Heart right ventricle (tissue), 16 donors: ENCODE results near the gene ADAMTS17. TPM values are rescaled to one million over a fixed set of nuclear protein-coding genes. Genes with fewer than 3 reads are reported as not detected.

Source experiments
- ATAC-seq, 8 donors: fragments of 200-7000 bp; cut with Tn5 transposase; one replicate each; pipeline ENCODE4 v1.9.1; 2020; ENCODE audit warnings: mild to moderate bottlenecking in 8 of 8, moderate library complexity in 8 of 8, moderate number of reproducible peaks in 1 of 8
- DNase-seq, 2 donors: peaks; one replicate each; pipeline ENCODE4 v3.0.0-alpha.2; 2020
- H3K27ac ChIP-seq, 10 donors: fragments of 200-600 bp; sonication (generic) in 2 of 10; one replicate each; pipeline versions ENCODE4 v1.5.0 to v1.8.0; 2020 to 2022; ENCODE audit warnings: mild to moderate bottlenecking in 3 of 10
- H3K27me3 ChIP-seq, 7 donors: fragments of 200-600 bp; one replicate each; pipeline ENCODE4 v1.8.0; 2021 to 2022; ENCODE audit warnings: mild to moderate bottlenecking in 2 of 7
- H3K36me3 ChIP-seq, 9 donors: fragments of 200-600 bp; sonication (generic) in 1 of 9; one replicate each; pipeline versions ENCODE4 v1.5.0 to v1.8.0; 2020 to 2022; ENCODE audit warnings: mild to moderate bottlenecking in 2 of 9
- H3K4me1 ChIP-seq, 9 donors: fragments of 200-600 bp; sonication (generic) in 1 of 9; one replicate each; pipeline versions ENCODE4 v1.5.0 to v1.8.0; 2020 to 2022; ENCODE audit warnings: mild to moderate bottlenecking in 4 of 9
- H3K4me3 ChIP-seq, 10 donors: fragments of 200-600 bp; sonication (generic) in 2 of 10; one replicate each; pipeline versions ENCODE4 v1.5.0 to v1.8.0; 2020 to 2022; ENCODE audit warnings: mild to moderate bottlenecking in 7 of 10, moderate library complexity in 2 of 10
- H3K9me3 ChIP-seq, 11 donors: fragments of 200-600 bp in 10 of 11; sonication (generic) in 2 of 11; one replicate each; pipeline versions ENCODE4 v1.5.0 to v1.8.0; 2013 to 2022; ENCODE audit warnings: mild to moderate bottlenecking in 2 of 11, control low read depth in 1 of 11, moderate library complexity in 1 of 11
- CTCF ChIP-seq, 9 donors: fragments of 200-600 bp; sonication (generic) in 2 of 9; IDR thresholded peaks; one replicate each; pipeline versions ENCODE4 v1.5.0 to v1.8.0; 2021 to 2022; ENCODE audit warnings: antibody characterized with exemption in 9 of 9, mild to moderate bottlenecking in 5 of 9, moderate library complexity in 1 of 9
- WGBS, 2 donors: extraction: QIAGEN DNeasy Blood & Tissue Kit; methylation state at CpG; one replicate each; pipeline ENCODE4 v1.1.7; 2013; ENCODE audit warnings: inconsistent platforms in 1 of 2; 5-methylcytosine and 5-hydroxymethylcytosine counted together
- intact Hi-C, 10 donors: fragments of 100-400 bp; cut with DNase I; formaldehyde crosslinking; loops; one replicate each; pipeline versions ENCODE4 v1.11.1 to v1.14.2; 2022
- polyA plus RNA-seq, 2 donors: library from polyadenylated mRNA; stranded (reverse); fragments of 200-250 nt; gene quantifications; one replicate each; pipeline ENCODE4 v1.2.3, GENCODE V29; 2013
- total RNA-seq, 10 donors: library from RNA; stranded (reverse); fragmentation: NEBNext Ultra II Directional in 3 of 10; extraction: Animal tissue kit (Norgen Biotek cat#: 25700) in 3 of 10; gene quantifications; one replicate each; pipeline versions ENCODE4 v1.2.1 to v1.2.4, GENCODE V29; 2021 to 2023
- donor health status: Arrhythmogenic right ventricular cardiomyopathy.
- donor health status: ischemic (EF 13 %, LVEDD 7.1; RV severe dilation, severe dysfunction).
- donor health status: healthy with polysubstance abuse.
- donor health status: DM: no; HTN: yes; CAD: no.
- donor health status: DM: no; HTN: no; CAD: no.
- donor health status: ischemic (EF 25% LVEDD 6.9; RV normal size, moderate dysfunction).
- donor health status: ischemic (EF 25% LVEDD 5.7; RV mildly dilated, moderate dysfunction).
- donor health status: healthy.
- donor health status: DM: yes; HTN: yes; CAD: no.
- donor health status: Ischemic cardiomyopathy.
- donor health status: ischemic (EF 35%, LVEDD 5.7; RV mildly dilated, moderate dysfunction).
- donor health status: nonischemic (EF 11% LVEDD 7.7; RV severe dilation, severe dysfunction).
- donor health status: DM: yes; HTN: yes; CAD: no.
- donor health status: PGD.
- donor health status: ischemic (EF 29% LVEDD 5.4; RV normal size, mild dysfunction).
- donor health status: nonischemic (EF 23%, LVEDD 6.1; RV moderate dilation, normal function).

Gene ADAMTS17
- total and polyA plus RNA-seq, 12 donors: 0.47 to 5.0 (median 1.2) TPM

- Histone ChIP-seq H3K27ac (no peak overlapping the region), H3K4me3 (no peak overlapping the region), H3K4me1 (peaks cover 0 to 18% (median 0%) of the 10 kb centered on the region in 9 donors), H3K36me3 (no peaks in the 10 kb centered on the region), H3K27me3 (no peaks in the 10 kb centered on the region), H3K9me3 (no peaks in the 10 kb centered on the region)
- TF ChIP-seq CTCF (IDR thresholded peaks at IDR 0.05): no peak
- WGBS, 2 donors: 90 to 92% methylated on average over 7 of the region's 7 CpGs
- intact Hi-C loops: no loop called here
- DNase-seq (no peak), ATAC-seq (no peak)
Measured at GRCh38 chr15:100017140-100017539, 324.6 kb downstream of the ADAMTS17 start.

- H3K4me3 ChIP-seq: no peak overlapping the region
- no peak for DNase-seq
- ATAC-seq: no peak
- whole genome bisulfite sequencing, 2 donors: 84 to 88% methylated on average over 3 of the region's 3 CpGs
- peaks cover 0 to 3% (median 0%) of the 10 kb centered on the region in 11 donors for H3K9me3 ChIP-seq
- intact Hi-C loops: no loop called here
- TF ChIP-seq CTCF (IDR thresholded peaks at IDR 0.05): no peak
- H3K27me3 ChIP-seq: no peaks in the 10 kb centered on the region
- H3K36me3 ChIP-seq: no peaks in the 10 kb centered on the region
- peaks cover 0 to 13% (median 0%) of the 10 kb centered on the region in 9 donors for H3K4me1 ChIP-seq
- no peak overlapping the region for H3K27ac ChIP-seq
Measured at GRCh38 chr15:100016632-100017031, 325.1 kb downstream of the ADAMTS17 start.

- no peak for TF ChIP-seq CTCF (IDR thresholded peaks at IDR 0.05)
- DNase-seq (no peak), ATAC-seq (no peak)
- 70% methylated on average over 1 of the region's 1 CpG for WGBS, 2 donors
- Histone ChIP-seq H3K36me3 (no peaks in the 10 kb centered on the region), H3K4me1 (no peaks in the 10 kb centered on the region), H3K27ac (no peak overlapping the region), H3K4me3 (no peak overlapping the region), H3K27me3 (no peaks in the 10 kb centered on the region), H3K9me3 (peaks cover 0 to 6% (median 0%) of the 10 kb centered on the region in 11 donors)
- intact Hi-C loops: no loop called here
Measured at GRCh38 chr15:100011235-100011634, 330.5 kb downstream of the ADAMTS17 start.

- 93 to 96% methylated on average over 7 of the region's 7 CpGs for WGBS, 2 donors
- intact Hi-C loops: no loop called here
- Histone ChIP-seq H3K9me3 (peaks cover 0 to 6% (median 0%) of the 10 kb centered on the region in 11 donors), H3K27me3 (no peaks in the 10 kb centered on the region), H3K4me1 (no peaks in the 10 kb centered on the region), H3K36me3 (no peaks in the 10 kb centered on the region), H3K27ac (no peak overlapping the region), H3K4me3 (no peak overlapping the region)
- no peak for DNase-seq
- ATAC-seq: no peak
- no peak for TF ChIP-seq CTCF (IDR thresholded peaks at IDR 0.05)
Measured at GRCh38 chr15:100009372-100009771, 332.4 kb downstream of the ADAMTS17 start.
